MCF 10A (cell line): ENCODE results near the gene ADGRL3. TPM values are rescaled to one million over a fixed set of nuclear protein-coding genes. Genes with fewer than 3 reads are reported as not detected.

Source experiments
- BruUV-seq: library from RNA; stranded (reverse); fragments of 400-500 nt; replicated peaks from 2 replicates; lab custom pipeline; 2021; lab: Mats Ljungman, UMichigan
- CTCF ChIA-PET: fragments of 300-600 bp; sonication (Branson Sonifier 250); formaldehyde crosslinking; extraction: SDS; loops from one replicate; lab custom pipeline; 2021; ENCODE audit warnings: antibody characterized with exemption, inconsistent platforms; lab: Yijun Ruan, JAX
- POLR2A ChIA-PET: fragments of 300-600, 350-650 bp; sonication (Branson Sonifier 250); formaldehyde crosslinking; extraction: SDS; loops from one replicate; lab custom pipeline; 2020; ENCODE audit warnings: antibody characterized with exemption, inconsistent platforms; lab: Yijun Ruan, JAX
- DNase-seq: peaks from one replicate; pipeline ENCODE4 v3.0.0-alpha.2; 2018; ENCODE audit not compliant: unreplicated experiment
- H3K27ac Mint-ChIP-seq: one replicate; pipeline ENCODE4 v1.8.0; 2022; ENCODE audit warnings: mild to moderate bottlenecking, low read depth, mixed read lengths; ENCODE audit not compliant: unreplicated experiment
- H3K27me3 Mint-ChIP-seq: one replicate; pipeline ENCODE4 v1.8.0; 2022; ENCODE audit warnings: mixed read lengths; ENCODE audit not compliant: insufficient read depth, unreplicated experiment
- H3K36me3 Mint-ChIP-seq: one replicate; pipeline ENCODE4 v1.8.0; 2022; ENCODE audit warnings: mild to moderate bottlenecking, moderate library complexity, mixed read lengths; ENCODE audit not compliant: insufficient read depth, unreplicated experiment
- H3K4me1 Mint-ChIP-seq: one replicate; pipeline ENCODE4 v1.8.0; 2022; ENCODE audit warnings: mixed read lengths; ENCODE audit not compliant: insufficient read depth, unreplicated experiment
- H3K4me3 Mint-ChIP-seq: one replicate; pipeline ENCODE4 v1.8.0; 2022; ENCODE audit warnings: mild to moderate bottlenecking, moderate library complexity, mixed read lengths; ENCODE audit not compliant: unreplicated experiment
- H3K9me3 Mint-ChIP-seq: one replicate; pipeline ENCODE4 v1.8.0; 2022; ENCODE audit warnings: mixed read lengths; ENCODE audit not compliant: unreplicated experiment
- intact Hi-C: fragments of 100-400 bp; cut with micrococcal nuclease; formaldehyde crosslinking; loops from 2 replicates; pipeline ENCODE4 v1.14.1; 2022
- total RNA-seq: library from RNA; stranded (reverse); gene quantifications from 2 replicates; pipeline ENCODE4 v1.2.3, GENCODE V29; 2022
- TF ChIP-seq, protein P1 (sequence below): fragments of 200-600 bp; IDR thresholded peaks from one replicate; pipeline ENCODE4 v1.8.0; 2022; ENCODE audit warnings: antibody characterized with exemption, mild to moderate bottlenecking; ENCODE audit not compliant: unreplicated experiment

The ADGRL3 gene
- total RNA-seq, 1 experiment from 2014 or later, result 3.6 TPM

DNA sequence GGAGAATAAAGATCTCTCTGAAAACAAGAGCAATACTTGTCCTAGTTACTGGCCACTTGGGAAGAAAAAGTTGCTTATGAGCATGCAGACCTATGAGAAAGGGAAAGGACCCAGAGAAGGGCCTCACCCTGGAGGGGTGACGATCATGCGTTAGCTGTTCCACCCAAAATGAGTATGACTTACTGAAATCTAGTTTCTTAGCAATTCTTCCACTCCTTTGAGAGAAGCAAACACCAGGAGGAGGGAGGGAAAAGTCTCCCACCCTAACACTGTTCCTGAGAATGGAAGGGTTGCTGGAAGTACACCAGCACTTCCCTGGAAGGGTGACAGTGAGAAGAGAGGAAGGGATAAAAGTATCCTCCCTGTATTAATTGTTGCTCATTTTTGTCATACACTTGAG, 107.9 kb downstream of the ADGRL3 start:
- no peak for DNase-seq
- BruUV-seq, result no TSS peak
- POLR2A ChIA-PET, result no interaction called here
- no peak overlapping the region for H3K4me3 Mint-ChIP-seq
- CTCF ChIA-PET, result interaction anchor here (0.7 to 1.0 kb wide), 2 partner anchors 15 to 1309 kb away, joined by 3 to 4 read pairs; no protein-coding TSS in a partner anchor
- H3K27me3 Mint-ChIP-seq, result no peaks in the 10 kb centered on the region
- no peaks in the 10 kb centered on the region for H3K9me3 Mint-ChIP-seq
- intact Hi-C loops, result no loop called here
- no peaks in the 10 kb centered on the region for H3K4me1 Mint-ChIP-seq
- H3K27ac Mint-ChIP-seq, result no peak overlapping the region
- TF ChIP-seq, protein P1, sequence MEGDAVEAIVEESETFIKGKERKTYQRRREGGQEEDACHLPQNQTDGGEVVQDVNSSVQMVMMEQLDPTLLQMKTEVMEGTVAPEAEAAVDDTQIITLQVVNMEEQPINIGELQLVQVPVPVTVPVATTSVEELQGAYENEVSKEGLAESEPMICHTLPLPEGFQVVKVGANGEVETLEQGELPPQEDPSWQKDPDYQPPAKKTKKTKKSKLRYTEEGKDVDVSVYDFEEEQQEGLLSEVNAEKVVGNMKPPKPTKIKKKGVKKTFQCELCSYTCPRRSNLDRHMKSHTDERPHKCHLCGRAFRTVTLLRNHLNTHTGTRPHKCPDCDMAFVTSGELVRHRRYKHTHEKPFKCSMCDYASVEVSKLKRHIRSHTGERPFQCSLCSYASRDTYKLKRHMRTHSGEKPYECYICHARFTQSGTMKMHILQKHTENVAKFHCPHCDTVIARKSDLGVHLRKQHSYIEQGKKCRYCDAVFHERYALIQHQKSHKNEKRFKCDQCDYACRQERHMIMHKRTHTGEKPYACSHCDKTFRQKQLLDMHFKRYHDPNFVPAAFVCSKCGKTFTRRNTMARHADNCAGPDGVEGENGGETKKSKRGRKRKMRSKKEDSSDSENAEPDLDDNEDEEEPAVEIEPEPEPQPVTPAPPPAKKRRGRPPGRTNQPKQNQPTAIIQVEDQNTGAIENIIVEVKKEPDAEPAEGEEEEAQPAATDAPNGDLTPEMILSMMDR, result no peak
- H3K36me3 Mint-ChIP-seq, result no peaks in the 10 kb centered on the region

DNA sequence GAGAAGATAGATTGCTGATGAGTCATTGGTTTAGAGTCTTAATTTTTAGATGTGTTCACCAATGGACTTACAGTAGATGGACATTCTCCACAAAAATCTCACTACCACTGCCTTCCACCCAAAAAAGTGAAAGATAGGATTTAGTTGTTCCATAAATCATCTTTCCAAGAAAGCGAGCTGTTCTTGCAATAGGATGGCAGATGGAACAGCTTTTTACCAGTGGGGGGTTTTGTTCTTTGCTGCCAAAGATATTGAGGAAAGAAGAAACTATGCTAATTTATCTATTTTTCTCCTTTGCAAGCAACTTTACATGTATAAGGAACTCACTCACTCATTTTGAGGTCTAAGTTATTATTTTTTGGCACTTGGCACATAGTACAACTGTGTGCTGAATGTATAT, 109.5 kb downstream of the ADGRL3 start:
- Mint-ChIP-seq H3K36me3 (no peaks in the 10 kb centered on the region), H3K27me3 (no peaks in the 10 kb centered on the region), H3K27ac (no peak overlapping the region), H3K4me3 (no peak overlapping the region), H3K4me1 (no peaks in the 10 kb centered on the region), H3K9me3 (no peaks in the 10 kb centered on the region)
- ChIA-PET CTCF (no interaction called here), POLR2A (no interaction called here)
- no TSS peak for BruUV-seq
- TF ChIP-seq, protein P1, result no peak
- DNase-seq, result no peak
- intact Hi-C loops, result no loop called here

DNA sequence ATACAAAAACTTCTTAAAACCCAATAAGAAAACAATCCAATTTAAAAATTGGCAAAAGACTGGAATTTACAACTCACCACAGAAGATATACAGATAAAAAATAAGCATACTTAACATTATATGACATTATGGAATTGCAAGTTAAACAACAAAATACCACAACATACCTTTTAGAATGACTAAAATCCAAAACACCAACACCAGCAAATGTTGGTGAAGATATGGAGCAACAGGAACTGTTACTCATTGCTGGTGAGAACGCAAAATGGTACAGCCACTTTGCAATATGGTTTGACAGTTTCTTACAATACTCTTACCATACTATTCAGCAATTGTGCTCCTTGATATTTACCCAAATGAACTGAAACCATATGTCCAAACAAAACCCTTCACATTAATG, 112.4 kb downstream of the ADGRL3 start:
- POLR2A ChIA-PET, result no interaction called here
- CTCF ChIA-PET, result no interaction called here

GRCh38 chr4:61318431-61318830, 118.3 kb downstream of the ADGRL3 start:
- no peak for DNase-seq
- no TSS peak for BruUV-seq
- CTCF ChIA-PET, result no interaction called here
- Mint-ChIP-seq H3K4me1 (peaks cover 11% of the 10 kb centered on the region), H3K9me3 (peaks cover 2% of the 10 kb centered on the region), H3K4me3 (no peak overlapping the region), H3K36me3 (no peaks in the 10 kb centered on the region), H3K27me3 (no peaks in the 10 kb centered on the region), H3K27ac (no peak overlapping the region)
- TF ChIP-seq, protein P1, result no peak
- intact Hi-C loops, result no loop called here
- POLR2A ChIA-PET, result no interaction called here

More for the DNA sequence above, 112.4 kb downstream of the ADGRL3 start:
- DNase-seq, result peak; percentile 7
- BruUV-seq, result no TSS peak
- no peaks in the 10 kb centered on the region for H3K9me3 Mint-ChIP-seq
- H3K27me3 Mint-ChIP-seq, result no peaks in the 10 kb centered on the region
- H3K27ac Mint-ChIP-seq, result no peak overlapping the region
- no peaks in the 10 kb centered on the region for H3K36me3 Mint-ChIP-seq
- TF ChIP-seq, protein P1, result no peak
- intact Hi-C loops, result no loop called here
- H3K4me3 Mint-ChIP-seq, result no peak overlapping the region
- no peaks in the 10 kb centered on the region for H3K4me1 Mint-ChIP-seq
